BLaER1 (cell line): ENCODE data around the gene ATP6V0D1.

ENCODE experiments used
- H3K27ac ChIP-seq: shearing (Covaris generic); formaldehyde crosslinking; 2 replicates; pipeline ENCODE4 v1.8.1; 2022
- H3K27me3 ChIP-seq: shearing (Covaris generic); formaldehyde crosslinking; 2 replicates; pipeline ENCODE4 v1.8.1; 2022
- H3K36me3 ChIP-seq: shearing (Covaris generic); formaldehyde crosslinking; 2 replicates; pipeline ENCODE4 v1.8.1; 2022
- H3K4me1 ChIP-seq: shearing (Covaris generic); formaldehyde crosslinking; 2 replicates; pipeline ENCODE4 v1.8.1; 2022
- H3K4me2 ChIP-seq: shearing (Covaris generic); formaldehyde crosslinking; 2 replicates; pipeline ENCODE4 v1.8.1; 2022
- H3K4me3 ChIP-seq: shearing (Covaris generic); formaldehyde crosslinking; 2 replicates; pipeline ENCODE4 v1.8.1; 2022
- H3K9ac ChIP-seq: shearing (Covaris generic); formaldehyde crosslinking; 2 replicates; pipeline ENCODE4 v1.8.1; 2022
- H3K9me3 ChIP-seq: shearing (Covaris generic); formaldehyde crosslinking; 2 replicates; pipeline ENCODE4 v1.8.1; 2022
- H4K20me1 ChIP-seq: shearing (Covaris generic); formaldehyde crosslinking; 2 replicates; pipeline ENCODE4 v1.8.1; 2022
- Cebpa-rat ChIP-seq: shearing (Covaris generic); IDR thresholded peaks from 2 replicates; pipeline ENCODE4 v1.8.1; 2022

ATP6V0D1 gene

DNA sequence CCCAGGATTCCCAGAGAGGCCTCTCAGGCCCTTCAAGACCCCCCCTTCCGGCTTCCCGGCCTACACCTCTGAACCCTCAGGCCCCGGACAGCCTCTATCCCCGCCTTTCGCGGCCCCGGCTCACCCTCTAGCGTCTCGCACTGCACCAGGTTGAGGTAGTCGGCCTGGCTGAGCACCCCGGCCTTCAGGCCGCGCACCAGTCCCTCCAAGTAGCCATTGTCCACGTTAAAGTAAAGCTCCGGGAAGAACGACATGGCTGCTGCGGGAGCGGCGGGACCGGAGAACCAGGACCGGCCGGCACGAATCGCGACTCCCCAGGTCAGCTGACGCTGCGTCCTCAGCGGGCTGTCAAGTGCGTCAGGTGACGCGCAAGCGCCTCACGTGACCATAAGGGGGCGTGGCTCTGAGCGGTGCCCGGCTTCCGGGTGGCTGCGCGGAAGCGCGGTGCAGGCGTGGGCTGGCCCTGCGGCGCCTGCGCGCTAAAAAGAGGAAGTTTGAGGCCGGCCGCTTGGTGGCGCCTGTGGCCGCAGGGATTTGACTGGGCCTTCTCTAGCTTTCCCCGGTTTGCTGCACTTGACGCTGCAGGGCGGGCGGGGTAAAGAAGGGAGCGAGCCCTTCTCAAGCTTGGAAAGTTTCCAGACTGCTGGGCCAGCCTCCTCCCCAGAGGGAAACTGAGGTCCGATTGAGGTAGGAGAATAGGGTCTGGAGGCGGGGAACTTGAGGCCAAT, at the start of gene ATP6V0D1:
Gene ATP6V0D1, minus strand, starts transcription at position 325 of the 728 bp plus-strand sequence. Its CDS starts 71 bp downstream, at position 254.
- Histone ChIP-seq H3K4me1 (peaks cover 63% of the 10 kb centered on the region), H3K9me3 (no peaks in the 10 kb centered on the region), H3K36me3 (peaks cover 13% of the 10 kb centered on the region; the same call in 1 of the 2 replicates), H4K20me1 (peaks cover 33% of the 10 kb centered on the region), H3K27me3 (no peaks in the 10 kb centered on the region), H3K4me2 (peak within 1 kb of the TSS; percentile 98), H3K27ac (peak within 1 kb of the TSS; percentile 90), H3K4me3 (peak within 1 kb of the TSS; percentile 93), H3K9ac (peak within 1 kb of the TSS; percentile 91)
- no peak for TF ChIP-seq Cebpa-rat

DNA sequence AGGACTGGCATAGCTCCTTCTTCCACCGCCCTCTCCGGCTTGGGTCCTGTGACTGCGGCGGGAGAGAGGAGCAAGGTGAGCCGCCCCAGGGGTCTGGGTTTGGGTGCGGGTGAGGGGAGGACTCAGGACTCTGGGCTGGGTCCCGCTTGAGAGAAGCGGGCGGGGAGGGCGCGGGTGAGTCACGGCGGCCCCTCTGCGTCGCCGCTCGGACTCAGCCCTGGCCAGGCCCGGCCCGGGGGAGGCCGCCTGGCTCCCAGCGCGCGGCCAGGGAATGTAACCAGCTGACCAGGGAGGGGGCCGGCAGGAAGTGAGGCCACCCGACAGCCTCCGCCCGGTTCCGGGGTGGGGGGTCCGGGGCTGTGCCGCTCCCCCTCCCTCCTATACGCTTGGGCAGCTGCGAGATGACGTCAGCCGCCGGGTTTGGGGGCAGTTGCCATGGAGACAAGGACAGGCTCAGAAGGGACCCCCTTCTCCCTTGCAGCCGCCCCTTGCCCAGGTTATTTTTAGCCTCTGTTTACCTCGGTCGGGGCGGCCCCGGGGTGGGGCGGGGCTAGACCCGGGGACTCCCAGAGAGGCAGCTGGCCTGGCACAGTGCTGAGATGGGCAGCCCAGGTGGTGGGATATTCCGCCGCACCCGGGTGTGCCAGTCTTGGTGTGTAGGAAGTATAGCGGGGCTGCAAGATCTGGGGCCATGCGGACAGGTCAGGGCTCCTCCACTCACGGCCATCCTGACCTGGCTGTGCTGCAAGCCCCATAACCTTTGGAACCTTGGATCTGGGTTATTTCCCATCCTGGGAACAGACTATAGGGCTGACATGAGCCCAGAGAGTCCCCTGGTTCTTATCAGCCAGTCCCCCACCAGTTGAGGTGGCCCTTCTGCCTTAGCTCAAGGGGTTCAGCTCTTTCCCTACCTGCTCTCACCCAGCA, 49.3 kb upstream of the ATP6V0D1 start:
- Histone ChIP-seq H3K27me3 (no peaks in the 10 kb centered on the region), H3K9me3 (no peaks in the 10 kb centered on the region), H4K20me1 (peaks cover 58% of the 10 kb centered on the region), H3K4me3 (peak overlapping the region; percentile 77), H3K27ac (peak overlapping the region; percentile 93), H3K4me1 (peaks cover 73% of the 10 kb centered on the region), H3K4me2 (peak overlapping the region; percentile 99), H3K9ac (peak overlapping the region; percentile 92), H3K36me3 (peaks cover 4% of the 10 kb centered on the region)
- TF ChIP-seq Cebpa-rat, result no peak

DNA sequence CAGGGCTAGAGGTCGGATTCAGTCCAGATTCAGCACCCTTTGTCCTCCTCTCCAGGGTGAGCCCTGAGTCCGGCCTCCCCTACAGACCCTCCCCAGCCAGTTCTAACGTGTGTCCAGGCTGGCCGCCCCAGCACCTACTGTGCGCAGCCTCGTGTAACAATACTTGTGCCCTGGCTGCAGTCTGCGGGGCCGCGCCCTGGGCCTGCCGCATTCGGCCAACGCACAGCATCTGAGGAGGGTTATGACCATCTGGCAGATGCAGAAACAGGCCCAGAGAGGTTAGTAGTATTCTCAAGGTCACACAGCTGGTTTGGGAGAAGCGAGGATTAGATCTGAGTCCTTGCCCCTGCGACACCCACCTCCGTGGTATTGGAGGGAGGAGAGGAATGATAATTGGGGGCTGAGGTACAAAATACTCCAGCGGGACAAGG, 48.6 kb upstream of the ATP6V0D1 start:
- peak overlapping the region; percentile 92 for H3K9ac ChIP-seq
- TF ChIP-seq Cebpa-rat, result no peak
- H3K4me1 ChIP-seq, result peaks cover 73% of the 10 kb centered on the region
- no peaks in the 10 kb centered on the region for H3K9me3 ChIP-seq
- H3K4me2 ChIP-seq, result peak overlapping the region; percentile 99
- peaks cover 51% of the 10 kb centered on the region for H4K20me1 ChIP-seq
- H3K27ac ChIP-seq, result peak overlapping the region; percentile 93
- H3K4me3 ChIP-seq, result peak overlapping the region; percentile 77
- no peaks in the 10 kb centered on the region; the same call in 1 of the 2 replicates for H3K36me3 ChIP-seq
- H3K27me3 ChIP-seq, result no peaks in the 10 kb centered on the region

DNA sequence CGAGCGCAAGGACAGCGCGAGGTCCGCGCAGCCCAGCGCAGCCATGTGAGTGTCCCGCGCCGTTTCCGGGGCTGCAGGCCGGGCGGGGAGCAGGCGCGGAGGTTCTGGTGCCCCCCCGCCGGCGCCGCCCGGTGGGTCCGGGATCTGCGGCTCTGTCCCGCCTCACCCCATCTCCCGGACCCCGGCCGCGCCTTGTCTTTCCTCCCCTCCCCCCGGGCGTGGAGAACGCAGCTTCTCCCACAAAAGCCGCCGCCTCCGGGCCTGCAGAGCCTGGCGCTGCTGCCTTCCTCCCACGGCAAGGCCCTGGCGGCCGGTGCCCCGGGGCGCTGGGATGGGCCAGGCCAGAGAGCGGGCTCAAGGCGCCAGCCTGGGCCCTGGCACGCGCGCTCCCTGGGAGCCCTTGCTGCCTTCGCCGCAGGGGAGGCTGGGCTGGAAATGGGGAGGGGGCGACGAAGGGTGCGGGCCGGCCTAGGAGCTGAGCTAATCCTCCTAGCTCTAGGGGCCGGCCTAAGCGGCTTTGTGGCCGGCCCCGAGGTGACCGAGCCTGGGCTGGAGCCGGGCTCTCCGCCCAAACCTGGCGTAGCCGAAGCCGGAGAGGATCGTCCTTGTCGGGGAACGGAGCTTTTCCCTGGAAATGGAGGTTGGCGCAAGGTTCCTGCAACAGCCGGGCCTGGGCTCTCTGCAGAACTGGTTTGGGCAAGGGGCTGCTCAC, 48.1 kb upstream of the ATP6V0D1 start:
- Histone ChIP-seq H3K27ac (peak overlapping the region; percentile 93), H3K4me1 (peaks cover 73% of the 10 kb centered on the region), H4K20me1 (peaks cover 46% of the 10 kb centered on the region), H3K27me3 (no peaks in the 10 kb centered on the region), H3K4me2 (peak overlapping the region; percentile 99), H3K4me3 (peak overlapping the region; percentile 77), H3K9me3 (no peaks in the 10 kb centered on the region), H3K9ac (peak overlapping the region; percentile 92), H3K36me3 (no peaks in the 10 kb centered on the region; the same call in 1 of the 2 replicates)
- no peak for TF ChIP-seq Cebpa-rat

DNA sequence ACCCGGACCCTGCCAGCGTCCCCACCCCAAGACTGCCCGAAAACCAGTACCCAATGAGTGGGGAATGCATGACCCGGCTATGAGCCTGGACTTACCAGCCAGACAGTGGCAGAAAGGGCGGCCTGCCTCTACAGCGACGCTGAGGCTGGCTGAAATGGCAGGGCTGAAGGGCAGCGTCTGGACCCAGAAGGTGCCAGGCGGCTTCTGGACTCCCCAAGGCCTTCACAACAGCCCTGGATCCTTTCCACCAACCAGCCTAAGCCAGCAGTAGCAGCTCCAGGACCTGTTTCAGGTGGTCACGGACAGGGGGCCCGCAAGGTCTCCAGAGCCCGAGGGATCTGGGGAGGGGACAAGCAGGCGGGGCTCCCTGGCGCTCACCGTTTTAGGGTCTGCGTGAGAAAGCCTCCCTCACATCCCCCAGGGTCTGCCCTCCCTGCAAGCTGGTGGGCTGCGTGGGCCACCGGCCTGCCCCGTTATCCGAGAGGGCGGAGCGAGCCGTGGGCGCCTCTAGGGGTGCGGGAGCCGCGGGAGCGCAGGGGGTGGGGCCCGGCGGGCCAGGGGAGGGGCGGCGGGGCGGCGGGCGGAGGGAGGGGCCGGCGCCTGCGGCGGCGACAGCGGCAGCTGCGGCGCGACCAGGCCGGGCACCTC, 47.4 kb upstream of the ATP6V0D1 start, which contains the start of gene RIPOR1:
Gene RIPOR1, plus strand, starts transcription at position 608 of the 648 bp plus-strand sequence. CDS start 9,618 bp downstream, outside the sequence.
- peak within 1 kb of the TSS; percentile 92 for H3K9ac ChIP-seq

DNA sequence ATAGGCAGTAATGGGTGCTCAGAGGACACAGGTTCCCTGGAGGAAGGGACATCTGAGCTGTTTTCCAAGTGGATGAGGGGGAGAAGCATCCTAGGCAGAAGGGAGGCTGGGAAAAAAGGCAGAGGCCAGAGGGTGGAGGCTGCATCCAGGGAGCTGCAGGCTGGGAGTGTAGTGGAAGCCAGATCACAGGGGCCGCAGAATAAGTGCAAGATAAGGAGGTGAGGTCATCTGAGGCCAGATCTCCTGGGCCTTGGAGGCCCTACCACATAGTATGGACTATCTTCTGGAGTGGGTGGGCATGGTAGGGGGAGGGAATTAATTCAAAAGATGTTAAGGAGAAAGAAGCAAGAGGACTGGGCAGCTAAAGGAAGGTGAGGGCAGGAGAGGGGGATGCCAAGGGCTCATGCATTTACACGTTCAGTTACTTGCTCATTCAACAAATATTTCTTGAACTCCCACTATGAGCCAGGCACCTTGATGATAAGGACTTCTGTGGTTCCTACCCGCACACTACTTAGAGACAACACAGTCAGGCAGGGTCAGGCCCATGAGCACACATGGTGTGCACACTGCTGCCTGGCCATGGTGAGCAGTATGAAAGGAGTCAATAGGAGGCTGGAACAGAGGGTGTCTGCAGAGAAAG, 45.3 kb upstream of the ATP6V0D1 start:
- no peak overlapping the region for H3K27ac ChIP-seq
- TF ChIP-seq Cebpa-rat, result no peak
- peaks cover 18% of the 10 kb centered on the region for H4K20me1 ChIP-seq
- H3K4me1 ChIP-seq, result peaks cover 65% of the 10 kb centered on the region
- H3K27me3 ChIP-seq, result no peaks in the 10 kb centered on the region
- no peak overlapping the region for H3K9ac ChIP-seq
- no peak overlapping the region for H3K4me3 ChIP-seq
- no peaks in the 10 kb centered on the region for H3K9me3 ChIP-seq
- H3K36me3 ChIP-seq, result no peaks in the 10 kb centered on the region
- peak overlapping the region; percentile 28 for H3K4me2 ChIP-seq

More for the DNA sequence above, 47.4 kb upstream of the ATP6V0D1 start, which contains the start of gene RIPOR1:
- H3K4me3 ChIP-seq, result peak within 1 kb of the TSS; percentile 77
- H3K4me1 ChIP-seq, result peaks cover 69% of the 10 kb centered on the region
- H3K36me3 ChIP-seq, result no peaks in the 10 kb centered on the region; the same call in 1 of the 2 replicates
- peaks cover 39% of the 10 kb centered on the region for H4K20me1 ChIP-seq
- TF ChIP-seq Cebpa-rat, result no peak
- no peaks in the 10 kb centered on the region for H3K9me3 ChIP-seq
- H3K27ac ChIP-seq, result peak within 1 kb of the TSS; percentile 93
- H3K27me3 ChIP-seq, result no peaks in the 10 kb centered on the region
- peak within 1 kb of the TSS; percentile 99 for H3K4me2 ChIP-seq

DNA sequence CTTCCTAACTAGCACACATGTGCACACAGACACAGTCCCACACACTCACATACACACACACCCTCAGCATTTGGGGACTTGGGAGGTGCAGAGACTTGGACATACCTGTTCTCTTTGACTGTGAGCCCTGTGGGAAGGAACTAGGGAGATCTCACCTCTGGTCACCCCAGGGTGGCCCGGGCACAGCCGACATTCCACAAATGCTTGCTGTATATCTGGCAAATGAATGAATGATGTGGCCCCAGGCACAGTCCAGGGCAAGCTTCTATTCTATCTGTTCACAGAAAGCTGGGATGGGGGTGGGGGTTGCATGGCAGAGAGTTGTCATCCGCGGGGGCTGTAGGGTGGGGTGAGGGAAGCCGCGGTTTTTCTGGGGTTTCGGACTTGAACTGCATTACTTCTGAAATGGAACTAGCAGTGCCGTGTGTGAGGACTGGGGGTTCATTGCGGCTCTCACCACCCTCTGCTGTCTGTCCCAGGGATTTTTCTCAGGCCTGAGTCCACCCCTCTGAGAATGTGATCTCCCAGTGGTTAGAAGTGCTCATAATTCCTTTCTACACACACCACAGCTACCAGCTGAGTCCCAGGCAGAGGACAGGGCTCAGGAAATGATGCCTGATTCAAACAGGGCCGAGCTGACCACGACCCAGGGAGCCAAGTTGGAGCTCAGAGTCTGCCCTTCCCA, 44.4 kb upstream of the ATP6V0D1 start:
- Histone ChIP-seq H3K27ac (no peak overlapping the region), H3K9ac (no peak overlapping the region), H3K4me2 (peak overlapping the region; percentile 28), H3K4me1 (peaks cover 63% of the 10 kb centered on the region), H3K4me3 (no peak overlapping the region), H3K9me3 (no peaks in the 10 kb centered on the region), H4K20me1 (peaks cover 9% of the 10 kb centered on the region), H3K27me3 (no peaks in the 10 kb centered on the region), H3K36me3 (no peaks in the 10 kb centered on the region)
- no peak for TF ChIP-seq Cebpa-rat
